K562 (cell line): Measurements from ENCODE around the gene PDLIM7. TPM values are rescaled to one million over a fixed set of nuclear protein-coding genes. Genes with fewer than 3 reads are reported as not detected.

ENCODE experiments used
- CBX3 ChIP-seq, 2 experiments: IDR thresholded peaks; 1 replicate in 1 of 2; 2 replicates in 1 of 2; pipeline ENCODE4 v1.6.1; 2012; ENCODE audit warnings: inconsistent platforms in 2 of 2, low read length in 2 of 2, borderline replicate concordance in 1 of 2, control low read depth in 1 of 2
- ETV1 ChIP-seq: fragments of 450-650 bp; conservative IDR thresholded peaks from 2 replicates; pipeline ENCODE4 v1.6.1; 2016; ENCODE audit warnings: missing genetic modification characterization, control low read depth, low read depth, missing compliant biosample characterization
- ETV5 ChIP-seq: sonication (generic); formaldehyde crosslinking; IDR thresholded peaks from 2 replicates; pipeline ENCODE4 v1.4.0; 2020; ENCODE audit warnings: low read depth, mild to moderate bottlenecking, missing genetic modification reagents
- HMGN3 ChIP-seq: IDR thresholded peaks from 2 replicates; pipeline ENCODE4 v1.6.1; 2011; ENCODE audit warnings: borderline replicate concordance, low read depth, mild to moderate bottlenecking, mixed read lengths, low read length; ENCODE audit not compliant: insufficient read length; ENCODE audit errors: extremely low read depth
- MEF2A ChIP-seq: IDR thresholded peaks from 2 replicates; pipeline ENCODE4 v1.6.1; 2011; ENCODE audit warnings: low read depth, mild to moderate bottlenecking, low read length, moderate library complexity; ENCODE audit not compliant: control insufficient read depth
- NFYB ChIP-seq: IDR thresholded peaks from 2 replicates; pipeline ENCODE4 v1.6.1; 2011; ENCODE audit warnings: mild to moderate bottlenecking, moderate library complexity; ENCODE audit not compliant: insufficient read length; ENCODE audit errors: extremely low read depth
- NR2F6 ChIP-seq: fragments of 450-650 bp; formaldehyde crosslinking; IDR thresholded peaks from 2 replicates; pipeline ENCODE4 v1.4.0; 2020; ENCODE audit warnings: mild to moderate bottlenecking
- POLR2A ChIP-seq: fragments of 450-650 bp; conservative IDR thresholded peaks from 2 replicates; pipeline ENCODE4 v1.6.1; 2016
- PTBP1 ChIP-seq: fragments of 200-400 bp; formaldehyde crosslinking; IDR thresholded peaks from 2 replicates; pipeline ENCODE4 v1.6.1; 2017; ENCODE audit warnings: low read depth, low read length
- SMAD4 ChIP-seq: fragments of 250-450 bp; sonication (Bioruptor Pico); conservative IDR thresholded peaks from 2 replicates; pipeline ENCODE4 v1.8.0; 2021; ENCODE audit warnings: inconsistent platforms, mild to moderate bottlenecking, moderate library complexity
- SMARCA5 ChIP-seq: fragments of 450-650 bp; IDR thresholded peaks from 2 replicates; pipeline ENCODE4 v1.6.1; 2016
- TEAD1 ChIP-seq, 2 experiments: fragments of 450-650 bp in 1 of 2; sonication (generic) in 1 of 2; formaldehyde crosslinking; IDR thresholded peaks; 2 replicates each; pipeline versions ENCODE4 v1.4.0 to v1.8.0; 2020 to 2022; ENCODE audit warnings: mild to moderate bottlenecking in 2 of 2, missing genetic modification reagents in 1 of 2
- ZNF212 ChIP-seq: fragments of 450-650 bp; formaldehyde crosslinking; IDR thresholded peaks from 2 replicates; pipeline ENCODE4 v1.4.0; 2020; ENCODE audit warnings: mild to moderate bottlenecking
- ZNF24 ChIP-seq: fragments of 450-650 bp; IDR thresholded peaks from 2 replicates; pipeline ENCODE4 v1.6.1; 2016
- ZNF696 ChIP-seq: fragments of 250-450 bp; sonication (Bioruptor Pico); conservative IDR thresholded peaks from 2 replicates; pipeline ENCODE4 v1.4.0; 2020; ENCODE audit warnings: mild to moderate bottlenecking, moderate library complexity
- polyA plus RNA-seq, 8 experiments: library from polyadenylated mRNA; depleted of rRNA in 4 of 8; stranded (reverse) in 5 of 8; unstranded in 3 of 8; fragments of >200 nt; fragmentation: Nextera tagmentation in 2 of 8; fragmentation: Illumina TruSeq in 1 of 8; extraction: Ambion mirVana in 2 of 8; extraction: Trizol in 1 of 8; gene quantifications; 2 replicates each; pipeline versions ENCODE4 v1.2.1 to v1.2.3, GENCODE V29; 2011 to 2014; ENCODE audit warnings: inconsistent platforms in 1 of 8, missing spikeins in 1 of 8
- total RNA-seq, 7 experiments: library from RNA; depleted of rRNA in 6 of 7; stranded (reverse); fragments of >200 nt in 6 of 7; fragmentation: Illumina TruSeq in 2 of 7; extraction: Trizol in 2 of 7; gene quantifications; 2 replicates each; pipeline versions ENCODE4 v1.2.1 to v1.2.3, GENCODE V29; 2011 to 2021; ENCODE audit warnings: low replicate concordance in 1 of 7
- TF ChIP-seq, protein P1 (sequence below): sonication (generic); formaldehyde crosslinking; IDR thresholded peaks from 2 replicates; pipeline ENCODE4 v1.9.0; 2022; ENCODE audit warnings: mild to moderate bottlenecking, missing genetic modification reagents
- TF ChIP-seq, protein P2 (sequence below), 2 experiments: fragments of 450-650 bp; conservative IDR thresholded peaks; 2 replicates each; pipeline ENCODE4 v1.6.1; 2017; ENCODE audit warnings: mild to moderate bottlenecking in 2 of 2, moderate library complexity in 2 of 2
- TF ChIP-seq, protein P3 (sequence below): fragments of 450-650 bp; conservative IDR thresholded peaks from 2 replicates; pipeline ENCODE4 v1.6.1; 2016; ENCODE audit warnings: missing genetic modification characterization, low read depth, mild to moderate bottlenecking, missing compliant biosample characterization, moderate library complexity
- TF ChIP-seq, protein P4 (sequence below), 2 experiments: fragments of 450-650 bp; IDR thresholded peaks; 2 replicates each; pipeline ENCODE4 v1.6.1; 2018; ENCODE audit warnings: mild to moderate bottlenecking in 2 of 2, low read depth in 1 of 2; ENCODE audit not compliant: partially characterized antibody in 2 of 2

PDLIM7 gene
- total and polyA plus RNA-seq, 9 of the 15 experiments (the other 6 are each of a cell fraction or from before 2014, with no cell fraction given), result 2.1 to 124 (median 32.6) TPM

DNA sequence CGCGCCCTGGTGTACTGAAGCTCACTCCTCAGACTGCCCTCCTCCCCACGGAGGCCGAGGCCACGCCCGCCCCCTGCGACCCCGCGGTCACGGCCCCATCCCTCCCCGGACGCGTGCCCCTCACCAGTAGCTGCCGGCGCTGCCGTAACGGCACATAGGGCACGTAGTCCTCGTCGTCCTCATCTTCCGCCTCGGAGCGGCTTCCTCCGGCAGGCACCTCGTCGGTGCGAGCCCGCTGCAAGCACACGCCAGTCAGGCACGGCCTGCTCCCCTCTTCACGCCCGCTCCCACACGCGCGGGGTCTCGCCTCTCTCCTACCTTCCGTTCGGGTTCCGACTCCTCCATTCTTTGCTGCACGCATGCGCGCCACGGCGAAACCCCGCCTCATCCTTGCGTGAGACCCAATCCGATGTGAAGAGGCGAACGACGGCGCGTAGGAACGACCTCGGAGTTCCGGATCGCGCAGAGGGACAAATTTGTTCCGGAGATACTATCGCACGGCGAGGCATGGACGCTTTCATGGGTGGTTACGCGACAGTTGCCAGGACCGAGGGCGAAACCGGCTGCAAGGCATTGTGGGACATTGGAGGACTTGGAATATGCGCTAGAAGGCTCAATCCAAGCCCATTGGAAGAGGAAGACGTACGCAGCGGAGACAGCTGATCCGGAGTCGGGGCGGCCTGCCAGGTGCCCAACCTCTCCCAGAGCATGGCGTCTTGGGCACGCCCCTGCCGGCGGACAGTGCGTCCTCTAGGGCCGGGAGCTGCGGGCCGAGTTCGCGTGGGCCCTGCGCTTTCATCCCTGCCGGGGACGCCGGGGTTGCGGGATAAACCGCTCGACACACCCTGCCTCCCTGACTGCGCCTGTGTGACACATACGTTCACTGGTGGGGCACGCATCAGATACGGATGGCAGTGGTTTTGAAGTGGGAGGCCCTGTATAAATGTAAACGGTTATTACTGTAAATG, 19.5 kb upstream of the PDLIM7 start, which contains the start of gene DDX41 (continued):
- TF ChIP-seq POLR2A, result peak; percentile 94
- TF ChIP-seq CBX3 (IDR thresholded peaks at IDR 0.05; ENCODE audit: borderline replicate concordance in 1 of 2, low read length in 2 of 2), result peak in 1 of 2 experiments; percentile 83; a peak in 1 of 3 replicates
- TF ChIP-seq SMARCA5, result no peak
- peak; percentile 14; the same call in 1 of the 2 replicates for TF ChIP-seq ZNF24
- TF ChIP-seq, protein P1, sequence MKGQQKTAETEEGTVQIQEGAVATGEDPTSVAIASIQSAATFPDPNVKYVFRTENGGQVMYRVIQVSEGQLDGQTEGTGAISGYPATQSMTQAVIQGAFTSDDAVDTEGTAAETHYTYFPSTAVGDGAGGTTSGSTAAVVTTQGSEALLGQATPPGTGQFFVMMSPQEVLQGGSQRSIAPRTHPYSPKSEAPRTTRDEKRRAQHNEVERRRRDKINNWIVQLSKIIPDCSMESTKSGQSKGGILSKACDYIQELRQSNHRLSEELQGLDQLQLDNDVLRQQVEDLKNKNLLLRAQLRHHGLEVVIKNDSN, result peak; percentile 61; the same call in 1 of the 2 replicates
- 0 out of 2 replicates have a peak, but pooled peaks have one; percentile 28 for TF ChIP-seq ETV1
- no peak for TF ChIP-seq NR2F6 (CRISPR knock-in tag)
- no peak for TF ChIP-seq PTBP1
- TF ChIP-seq NFYB, result peak; percentile 16
- peak; percentile 74; the same call in 1 of the 2 replicates for TF ChIP-seq ETV5 (CRISPR knock-in tag)
- 0 out of 4 replicates have a peak, but pooled peaks of 1 of the 2 experiments have one; percentile 18 for TF ChIP-seq TEAD1 (CRISPR knock-in tag; IDR thresholded peaks at IDR 0.05)
- TF ChIP-seq HMGN3, result no peak
- TF ChIP-seq, protein P2, sequence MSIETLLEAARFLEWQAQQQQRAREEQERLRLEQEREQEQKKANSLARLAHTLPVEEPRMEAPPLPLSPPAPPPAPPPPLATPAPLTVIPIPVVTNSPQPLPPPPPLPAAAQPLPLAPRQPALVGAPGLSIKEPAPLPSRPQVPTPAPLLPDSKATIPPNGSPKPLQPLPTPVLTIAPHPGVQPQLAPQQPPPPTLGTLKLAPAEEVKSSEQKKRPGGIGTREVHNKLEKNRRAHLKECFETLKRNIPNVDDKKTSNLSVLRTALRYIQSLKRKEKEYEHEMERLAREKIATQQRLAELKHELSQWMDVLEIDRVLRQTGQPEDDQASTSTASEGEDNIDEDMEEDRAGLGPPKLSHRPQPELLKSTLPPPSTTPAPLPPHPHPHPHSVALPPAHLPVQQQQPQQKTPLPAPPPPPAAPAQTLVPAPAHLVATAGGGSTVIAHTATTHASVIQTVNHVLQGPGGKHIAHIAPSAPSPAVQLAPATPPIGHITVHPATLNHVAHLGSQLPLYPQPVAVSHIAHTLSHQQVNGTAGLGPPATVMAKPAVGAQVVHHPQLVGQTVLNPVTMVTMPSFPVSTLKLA (conservative IDR thresholded peaks at IDR 0.05), result peak; percentile 94 to 97
- TF ChIP-seq ZNF212 (CRISPR knock-in tag), result no peak
- no peak for TF ChIP-seq ZNF696 (CRISPR knock-in tag)
- TF ChIP-seq, protein P3, sequence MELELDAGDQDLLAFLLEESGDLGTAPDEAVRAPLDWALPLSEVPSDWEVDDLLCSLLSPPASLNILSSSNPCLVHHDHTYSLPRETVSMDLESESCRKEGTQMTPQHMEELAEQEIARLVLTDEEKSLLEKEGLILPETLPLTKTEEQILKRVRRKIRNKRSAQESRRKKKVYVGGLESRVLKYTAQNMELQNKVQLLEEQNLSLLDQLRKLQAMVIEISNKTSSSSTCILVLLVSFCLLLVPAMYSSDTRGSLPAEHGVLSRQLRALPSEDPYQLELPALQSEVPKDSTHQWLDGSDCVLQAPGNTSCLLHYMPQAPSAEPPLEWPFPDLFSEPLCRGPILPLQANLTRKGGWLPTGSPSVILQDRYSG, result no peak
- TF ChIP-seq, protein P4, sequence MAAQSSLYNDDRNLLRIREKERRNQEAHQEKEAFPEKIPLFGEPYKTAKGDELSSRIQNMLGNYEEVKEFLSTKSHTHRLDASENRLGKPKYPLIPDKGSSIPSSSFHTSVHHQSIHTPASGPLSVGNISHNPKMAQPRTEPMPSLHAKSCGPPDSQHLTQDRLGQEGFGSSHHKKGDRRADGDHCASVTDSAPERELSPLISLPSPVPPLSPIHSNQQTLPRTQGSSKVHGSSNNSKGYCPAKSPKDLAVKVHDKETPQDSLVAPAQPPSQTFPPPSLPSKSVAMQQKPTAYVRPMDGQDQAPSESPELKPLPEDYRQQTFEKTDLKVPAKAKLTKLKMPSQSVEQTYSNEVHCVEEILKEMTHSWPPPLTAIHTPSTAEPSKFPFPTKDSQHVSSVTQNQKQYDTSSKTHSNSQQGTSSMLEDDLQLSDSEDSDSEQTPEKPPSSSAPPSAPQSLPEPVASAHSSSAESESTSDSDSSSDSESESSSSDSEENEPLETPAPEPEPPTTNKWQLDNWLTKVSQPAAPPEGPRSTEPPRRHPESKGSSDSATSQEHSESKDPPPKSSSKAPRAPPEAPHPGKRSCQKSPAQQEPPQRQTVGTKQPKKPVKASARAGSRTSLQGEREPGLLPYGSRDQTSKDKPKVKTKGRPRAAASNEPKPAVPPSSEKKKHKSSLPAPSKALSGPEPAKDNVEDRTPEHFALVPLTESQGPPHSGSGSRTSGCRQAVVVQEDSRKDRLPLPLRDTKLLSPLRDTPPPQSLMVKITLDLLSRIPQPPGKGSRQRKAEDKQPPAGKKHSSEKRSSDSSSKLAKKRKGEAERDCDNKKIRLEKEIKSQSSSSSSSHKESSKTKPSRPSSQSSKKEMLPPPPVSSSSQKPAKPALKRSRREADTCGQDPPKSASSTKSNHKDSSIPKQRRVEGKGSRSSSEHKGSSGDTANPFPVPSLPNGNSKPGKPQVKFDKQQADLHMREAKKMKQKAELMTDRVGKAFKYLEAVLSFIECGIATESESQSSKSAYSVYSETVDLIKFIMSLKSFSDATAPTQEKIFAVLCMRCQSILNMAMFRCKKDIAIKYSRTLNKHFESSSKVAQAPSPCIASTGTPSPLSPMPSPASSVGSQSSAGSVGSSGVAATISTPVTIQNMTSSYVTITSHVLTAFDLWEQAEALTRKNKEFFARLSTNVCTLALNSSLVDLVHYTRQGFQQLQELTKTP (IDR thresholded peaks at IDR 0.05; ENCODE audit: low read depth in 1 of 2, partially characterized antibody in 2 of 2), result peak; percentile 49 to 66
- TF ChIP-seq MEF2A, result no peak
- peak; percentile 59; the same call in 1 of the 2 replicates for TF ChIP-seq SMAD4 (CRISPR knock-in tag)
